T-cell (primary cell): ENCODE measurements around the gene ZNF91. TPM values are rescaled to one million over a fixed set of nuclear protein-coding genes. Genes with fewer than 3 reads are reported as not detected.
"Not testable (repeated sequence)": the region's sequence is repeated elsewhere in the genome, so short reads cannot be mapped to it uniquely, and the experiment has no call there.

Experiments used
- ATAC-seq, 4 experiments: fragments of 200-7000 bp in 3 of 4; fragments of 150-1000 bp in 1 of 4; cut with Tn5 transposase; replicated peaks in 1 of 4; 1 replicate in 3 of 4; 2 replicates in 1 of 4; pipeline ENCODE4 v1.10.0; 2021; ENCODE audit warnings: moderate library complexity in 3 of 4, mild to moderate bottlenecking in 2 of 4, moderate number of reproducible peaks in 1 of 4
- CTCF ChIA-PET, 2 donors: fragments of 300-600 bp; sonication (Branson Sonifier 250); formaldehyde crosslinking; loops; one replicate each; lab custom pipeline; 2022; ENCODE audit warnings: antibody characterized with exemption in 2 of 2; lab: Charles Lee
- POLR2A ChIA-PET, 2 donors: fragments of 300-600 bp; sonication (Branson Sonifier 250); formaldehyde crosslinking; loops; one replicate each; lab custom pipeline; 2022; ENCODE audit warnings: antibody characterized with exemption in 2 of 2; lab: Charles Lee
- DNase-seq, 35 experiments: peaks; one replicate each; pipeline versions ENCODE4 v3.0.0 to v3.0.0-alpha.2; 2013 to 2023
- H3K27ac ChIP-seq: one replicate; pipeline ENCODE4 v1.5.1; 2013; ENCODE audit warnings: low read length
- H3K27me3 ChIP-seq, 2 experiments: replicated peaks in 1 of 2; 1 replicate in 1 of 2; 2 replicates in 1 of 2; pipeline versions ENCODE4 v1.6.1 to v1.7.0; 2013; ENCODE audit warnings: low read length in 1 of 2, mixed read lengths in 1 of 2; ENCODE audit not compliant: control insufficient read depth in 2 of 2, insufficient read depth in 2 of 2; ENCODE audit errors: extremely low read depth in 1 of 2
- H3K36me3 ChIP-seq, 2 donors: 1 replicate in 1 of 2; 2 replicates in 1 of 2; pipeline versions ENCODE4 v1.6.1 to v1.7.0; 2013; ENCODE audit warnings: low read length in 1 of 2; ENCODE audit not compliant: control insufficient read depth in 2 of 2, insufficient read depth in 1 of 2; ENCODE audit errors: extremely low read depth in 1 of 2
- H3K4me1 ChIP-seq, 2 experiments: 1 replicate in 1 of 2; 2 replicates in 1 of 2; pipeline versions ENCODE4 v1.6.1 to v1.7.0; 2013; ENCODE audit warnings: low read length in 2 of 2, mixed read lengths in 1 of 2; ENCODE audit not compliant: insufficient read depth in 2 of 2, control insufficient read depth in 1 of 2; ENCODE audit errors: extremely low read depth in 1 of 2
- H3K4me3 ChIP-seq, 2 donors: 1 replicate in 1 of 2; 2 replicates in 1 of 2; pipeline versions ENCODE4 v1.5.1 to v1.7.0; 2013; ENCODE audit warnings: mild to moderate bottlenecking in 2 of 2, low read length in 1 of 2, moderate library complexity in 1 of 2; ENCODE audit not compliant: control insufficient read depth in 1 of 2; ENCODE audit errors: extremely low read depth in 1 of 2
- H3K9me3 ChIP-seq: 2 replicates; pipeline ENCODE4 v1.7.0; 2013
- H3K27ac Mint-ChIP-seq, 2 donors: one replicate each; pipeline ENCODE4 v1.8.0; 2020 to 2021; ENCODE audit warnings: mild to moderate bottlenecking in 2 of 2, mixed read lengths in 2 of 2
- H3K27me3 Mint-ChIP-seq, 2 donors: one replicate each; pipeline ENCODE4 v1.8.0; 2021 to 2022; ENCODE audit warnings: mixed read lengths in 2 of 2
- H3K36me3 Mint-ChIP-seq: one replicate; pipeline ENCODE4 v1.8.0; 2021; ENCODE audit warnings: mixed read lengths
- H3K4me1 Mint-ChIP-seq, 3 donors: one replicate each; pipeline ENCODE4 v1.8.0; 2020 to 2022; ENCODE audit warnings: mixed read lengths in 3 of 3, mild to moderate bottlenecking in 1 of 3
- H3K4me3 Mint-ChIP-seq, 3 donors: one replicate each; pipeline ENCODE4 v1.8.0; 2020 to 2022; ENCODE audit warnings: mild to moderate bottlenecking in 3 of 3, mixed read lengths in 3 of 3, moderate library complexity in 3 of 3
- H3K9me3 Mint-ChIP-seq, 3 donors: one replicate each; pipeline ENCODE4 v1.8.0; 2020 to 2022; ENCODE audit warnings: mixed read lengths in 3 of 3
- WGBS: methylation state at CpG from one replicate; pipeline ENCODE4 v1.1.5; 2013; ENCODE audit warnings: missing lambda C conversion rate; ENCODE audit not compliant: insufficient coverage; 5-methylcytosine and 5-hydroxymethylcytosine counted together
- total RNA-seq, 35 experiments: library from RNA in 6 of 35; stranded (reverse) in 6 of 35; fragments of 120-200 nt in 1 of 35; gene quantifications; one replicate each; pipeline versions ENCODE4 v1.2.1 to v1.2.4 and lab custom pipeline; 2013 to 2026

Gene ZNF91
- total RNA-seq, 5 donors from 2014 or later (not counting 1 experiment from before 2014, with no cell fraction given) = 76.0 to 103 (median 80.4) TPM

DNA sequence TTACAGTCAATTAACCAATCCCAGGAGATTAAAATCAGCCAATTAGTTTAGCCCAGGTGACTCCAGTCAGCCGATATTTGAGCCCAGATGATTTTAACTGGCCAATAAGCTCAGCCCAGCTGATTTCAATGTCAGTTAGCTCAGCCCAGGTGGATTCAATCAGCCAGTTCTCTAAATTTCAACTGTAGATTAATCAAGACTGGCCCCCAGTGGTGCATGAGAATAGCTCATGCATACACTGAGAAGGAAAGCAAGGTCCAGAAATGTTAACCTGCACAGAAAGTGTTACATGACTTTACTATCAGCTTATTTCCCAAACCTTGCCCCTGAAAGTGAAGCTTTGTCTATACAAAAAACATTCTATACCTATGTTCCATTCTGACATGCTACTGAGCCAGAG is 89.7 kb downstream of the ZNF91 start:
- Mint-ChIP-seq H3K4me3 (no peak overlapping the region), H3K27me3 (peaks cover 0 to 1% of the 10 kb centered on the region in 2 donors), H3K9me3 (peaks cover 8 to 24% (median 9%) of the 10 kb centered on the region in 3 donors), H3K4me1 (no peaks in the 10 kb centered on the region), H3K36me3 (no peaks in the 10 kb centered on the region), H3K27ac (no peak overlapping the region)
- ATAC-seq = no peak
- H3K4me1 ChIP-seq = no peaks in the 10 kb centered on the region
- CTCF ChIA-PET = no interaction called here
- no peaks in the 10 kb centered on the region for H3K36me3 ChIP-seq
- WGBS = 78% methylated on average over 1 of the region's 1 CpG
- peak in 1 of 35 experiments; percentile 10 for DNase-seq
- H3K4me3 ChIP-seq = no peak overlapping the region
- POLR2A ChIA-PET = no interaction called here
- peaks cover 0 to 9% of the 10 kb centered on the region in 2 experiments for H3K27me3 ChIP-seq
- H3K9me3 ChIP-seq = no peaks in the 10 kb centered on the region
- no peak overlapping the region for H3K27ac ChIP-seq

DNA sequence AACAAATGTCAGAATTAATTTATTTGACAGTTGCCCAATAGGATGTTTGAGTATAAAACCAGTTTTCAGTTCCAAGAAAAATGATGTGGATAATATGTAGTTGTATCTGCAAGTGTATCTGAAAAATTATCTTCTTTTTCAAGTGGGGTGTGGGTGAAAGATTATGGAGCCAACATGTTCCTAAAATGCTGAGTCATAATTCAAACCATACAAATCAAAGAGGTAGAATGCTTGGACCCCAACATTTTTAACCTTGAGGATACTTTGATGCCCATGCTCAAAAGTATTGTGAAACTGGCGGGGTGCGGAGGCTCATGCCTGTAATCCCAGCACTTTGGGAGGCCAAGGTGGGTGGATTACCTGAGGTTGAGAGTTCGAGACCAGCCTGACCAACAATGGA is 91.0 kb downstream of the ZNF91 start:
- no CpG with 5 or more reads among the region's 3 CpGs for WGBS
- Histone ChIP-seq H3K27ac (no peak overlapping the region), H3K9me3 (no peaks in the 10 kb centered on the region), H3K27me3 (peaks cover 0 to 9% of the 10 kb centered on the region in 2 experiments), H3K4me3 (no peak overlapping the region), H3K4me1 (no peaks in the 10 kb centered on the region), H3K36me3 (no peaks in the 10 kb centered on the region)
- Mint-ChIP-seq H3K27ac (no peak overlapping the region), H3K36me3 (peaks cover 4% of the 10 kb centered on the region), H3K9me3 (peaks cover 19 to 33% (median 20%) of the 10 kb centered on the region in 3 donors), H3K4me1 (no peaks in the 10 kb centered on the region), H3K27me3 (peaks cover 1 to 5% of the 10 kb centered on the region in 2 donors), H3K4me3 (no peak overlapping the region)
- ATAC-seq = no peak
- no peak for DNase-seq
- POLR2A ChIA-PET = no interaction called here
- CTCF ChIA-PET = no interaction called here

DNA sequence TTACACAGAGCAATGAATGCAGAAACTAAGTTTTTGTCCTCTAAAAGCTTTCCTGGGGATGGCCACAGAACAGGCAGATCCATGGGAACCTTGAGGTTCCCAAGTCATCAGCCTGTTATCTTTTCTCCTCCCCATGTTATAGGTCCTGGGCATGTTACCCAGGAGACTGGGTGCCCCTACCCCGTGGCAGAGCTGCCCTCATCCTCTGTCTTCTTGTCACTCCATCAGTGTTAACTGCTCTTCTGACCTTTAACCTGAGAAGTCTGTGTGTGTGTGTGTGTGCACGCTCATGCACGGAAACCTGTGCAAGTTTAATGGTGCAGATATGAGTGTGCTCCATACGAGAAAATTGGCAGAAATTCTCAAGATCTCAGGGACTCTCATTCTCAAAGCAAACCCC is 101.1 kb downstream of the ZNF91 start:
- Mint-ChIP-seq H3K27me3 (no peaks in the 10 kb centered on the region), H3K4me1 (no peaks in the 10 kb centered on the region), H3K9me3 (peaks cover 0 to 9% (median 8%) of the 10 kb centered on the region in 3 donors), H3K27ac (no peak overlapping the region), H3K4me3 (no peak overlapping the region), H3K36me3 (no peaks in the 10 kb centered on the region)
- ChIA-PET POLR2A (no interaction called here), CTCF (no interaction called here)
- Histone ChIP-seq H3K27me3 (no peaks in the 10 kb centered on the region), H3K4me1 (no peaks in the 10 kb centered on the region), H3K9me3 (peaks cover 3% of the 10 kb centered on the region), H3K4me3 (no peak overlapping the region), H3K27ac (no peak overlapping the region), H3K36me3 (no peaks in the 10 kb centered on the region)
- ATAC-seq (no peak), DNase-seq (no peak)
- WGBS = 100% methylated on average over 3 of the region's 4 CpGs

DNA sequence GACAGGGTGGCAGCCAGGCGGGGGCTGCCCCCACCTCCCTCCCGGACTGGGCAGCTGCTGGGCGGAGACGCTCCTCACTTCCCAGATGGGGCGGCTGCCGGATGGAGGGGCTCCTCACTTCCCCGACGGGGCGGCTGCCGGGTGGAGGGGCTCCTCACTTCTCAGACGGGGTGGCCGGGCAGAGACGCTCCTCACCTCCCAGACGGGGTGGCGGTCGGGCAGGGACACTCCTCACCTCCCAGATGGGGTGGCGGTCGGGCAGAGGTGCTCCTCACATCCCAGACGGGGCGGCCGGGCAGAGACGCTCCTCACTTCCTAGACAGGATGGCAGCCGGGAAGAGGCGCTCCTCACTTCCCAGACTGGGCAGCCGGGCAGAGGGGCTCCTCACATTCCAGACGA is 105.3 kb downstream of the ZNF91 start:
- H3K27me3 Mint-ChIP-seq, H3K36me3 ChIP-seq, ATAC-seq, H3K4me3 ChIP-seq, H3K27ac Mint-ChIP-seq, CTCF ChIA-PET, DNase-seq, H3K4me1 Mint-ChIP-seq, POLR2A ChIA-PET, H3K9me3 ChIP-seq, H3K36me3 Mint-ChIP-seq, H3K4me1 ChIP-seq, H3K4me3 Mint-ChIP-seq, H3K27me3 ChIP-seq, H3K27ac ChIP-seq: not testable (repeated sequence)
- 96% methylated on average over 21 of the region's 26 CpGs for WGBS
- H3K9me3 Mint-ChIP-seq = peaks cover 10 to 16% (median 12%) of the 10 kb centered on the region in 3 donors

Other genes with a start within 250 kb of the ZNF91 start
- 1 to 10 TPM; 3.3 to 6.5 (median 6.0) TPM for gene ZNF724, start 145.1 kb downstream of the ZNF91 start, total RNA-seq